GM21423 (cell line): ENCODE results near the gene AGBL4.
A peak's percentile ranks its signal among the peaks of the same experiment; 100 is the strongest.
"Not testable (repeated sequence)": the region's sequence is repeated elsewhere in the genome, so short reads cannot be mapped to it uniquely, and the experiment has no call there.

Source experiments
- ATAC-seq: cut with Tn5 transposase; IDR thresholded peaks from one replicate; pipeline ENCODE4 v1.9.1; 2021; ENCODE audit warnings: mild to moderate bottlenecking, moderate library complexity; ENCODE audit not compliant: unreplicated experiment

Gene AGBL4

GRCh38 chr1:48523558-48523957, 1500.2 kb downstream of the AGBL4 start:
- ATAC-seq, result no peak

DNA sequence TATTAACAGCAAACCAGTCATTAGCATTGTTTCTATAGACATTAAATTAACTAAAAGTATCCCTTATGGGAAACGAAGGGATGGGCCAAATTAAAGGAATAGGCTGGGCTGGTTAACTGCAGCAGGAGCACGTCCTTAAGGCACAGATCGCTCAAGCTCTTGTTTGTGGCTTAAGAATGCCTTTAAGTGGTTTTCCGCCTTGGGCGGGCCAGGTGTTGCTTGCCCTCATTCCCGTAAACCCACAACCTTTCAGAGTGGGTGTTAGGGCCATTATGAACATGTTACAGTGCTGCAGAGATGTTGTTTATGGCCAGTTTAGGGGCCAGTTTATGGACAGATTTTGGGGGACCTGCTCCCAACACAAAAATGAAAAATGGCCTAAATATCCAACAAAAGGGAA, 1503.9 kb downstream of the AGBL4 start:
- ATAC-seq, result not testable (repeated sequence)

DNA sequence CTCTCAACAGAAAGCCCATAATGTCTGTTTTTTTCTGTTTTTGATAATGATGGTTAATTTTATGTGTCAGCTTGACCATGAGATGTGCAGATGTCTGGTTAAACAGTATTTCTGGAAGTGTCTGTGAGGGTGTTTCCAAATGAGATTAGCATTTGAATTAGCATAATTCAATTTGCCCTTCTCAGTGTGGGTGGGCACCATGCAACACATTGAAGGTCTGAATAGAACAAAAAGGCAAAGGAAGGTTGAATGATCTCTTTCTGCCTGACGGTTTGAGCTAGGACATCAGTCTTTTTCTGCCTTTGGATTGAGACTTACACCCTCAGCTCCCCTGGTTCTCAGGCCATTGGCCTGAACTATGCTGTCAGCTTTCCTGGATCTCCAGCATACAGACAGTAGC, 1516.9 kb downstream of the AGBL4 start:
- ATAC-seq, result no peak

DNA sequence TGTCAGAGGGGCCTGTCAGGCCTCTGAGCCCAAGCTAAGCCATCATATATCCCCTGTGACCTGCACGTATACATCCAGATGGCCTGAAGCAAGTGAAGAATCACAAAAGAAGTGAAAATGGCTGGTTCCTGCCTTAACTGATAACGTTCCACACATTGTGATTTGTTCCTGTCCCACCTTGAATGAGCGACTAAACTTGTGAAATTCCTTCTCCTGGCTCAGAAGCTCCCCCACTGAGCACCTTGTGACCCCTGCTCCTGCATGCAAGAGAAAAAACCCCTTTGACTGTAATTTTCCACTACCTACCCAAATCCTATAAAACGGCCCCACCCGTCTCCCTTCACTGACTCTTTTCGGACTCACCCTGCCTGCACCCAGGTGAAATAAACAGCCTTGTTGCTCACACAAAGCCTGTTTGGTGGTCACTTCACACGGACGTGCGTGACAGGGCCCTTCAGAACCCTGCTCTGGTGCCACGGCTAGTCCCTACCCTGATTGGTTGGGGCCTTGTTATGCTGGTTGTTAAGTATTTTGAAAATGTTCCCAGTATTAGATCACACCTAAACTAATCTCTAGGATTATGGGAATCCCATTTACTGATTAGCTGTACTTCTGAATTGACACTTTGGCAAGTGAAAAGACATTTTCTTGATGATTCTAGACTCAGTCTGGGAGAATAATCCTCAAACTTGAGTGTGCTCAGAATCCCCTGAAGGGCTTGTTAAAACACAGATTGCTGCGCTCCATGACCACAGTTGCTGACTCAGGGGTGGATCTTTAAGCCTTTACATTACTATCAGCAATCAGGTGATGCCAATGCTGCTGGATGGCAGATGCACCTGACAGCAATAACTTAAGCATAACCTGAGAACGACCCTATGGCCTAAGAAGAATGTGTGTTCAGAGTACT, 1523.0 kb downstream of the AGBL4 start:
- ATAC-seq, result no peak

- ATAC-seq, result no peak
Measured at GRCh38 chr1:48499211-48499735, 1524.5 kb downstream of the AGBL4 start.

- ATAC-seq, result peak; percentile 76
Measured at GRCh38 chr1:48498096-48498791, 1525.5 kb downstream of the AGBL4 start.

GRCh38 chr1:48495911-48496310, 1527.8 kb downstream of the AGBL4 start:
- ATAC-seq, result no peak

- ATAC-seq, result no peak
Measured at GRCh38 chr1:48495166-48495565, 1528.6 kb downstream of the AGBL4 start.

- no peak for ATAC-seq
Measured at GRCh38 chr1:48493970-48494769, 1529.6 kb downstream of the AGBL4 start.

DNA sequence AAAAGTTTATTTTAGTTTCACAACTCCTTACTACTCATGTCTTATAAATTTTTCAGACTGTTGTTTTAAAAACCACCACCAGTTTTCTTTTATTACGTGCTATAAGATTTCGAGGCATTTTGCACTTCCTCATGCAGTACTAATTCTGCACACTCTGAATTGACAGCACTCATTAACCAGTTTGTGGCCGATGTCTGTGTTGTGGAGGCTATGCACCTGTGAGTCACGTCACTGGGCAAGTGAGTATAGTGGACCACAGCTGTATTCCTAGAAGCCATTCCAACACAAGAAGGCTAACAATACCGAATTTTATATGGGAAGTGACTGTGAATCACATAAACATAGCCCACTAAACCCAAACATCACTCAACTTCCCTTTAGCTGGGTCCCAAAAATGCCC, 1530.7 kb downstream of the AGBL4 start:
- no peak for ATAC-seq

DNA sequence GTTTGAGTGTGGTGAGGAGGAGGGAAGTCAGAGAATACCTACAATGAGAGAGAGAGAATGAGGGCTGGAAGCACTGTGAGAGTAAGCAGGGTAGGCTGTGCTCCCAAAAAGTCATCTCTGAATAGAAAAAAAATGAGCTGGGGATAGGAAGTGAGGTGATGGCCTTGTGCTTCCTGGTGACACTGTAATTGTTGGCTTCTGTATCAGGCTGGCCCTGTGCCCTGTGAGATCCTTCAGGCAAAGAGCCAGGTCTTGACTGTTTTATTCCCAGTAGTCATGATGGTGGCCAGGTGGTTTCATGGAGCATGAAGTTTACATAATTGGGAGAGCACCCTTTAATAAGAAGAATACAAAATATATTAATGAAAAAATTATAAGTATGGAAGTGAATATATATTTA, 1531.4 kb downstream of the AGBL4 start:
- ATAC-seq, result no peak

DNA sequence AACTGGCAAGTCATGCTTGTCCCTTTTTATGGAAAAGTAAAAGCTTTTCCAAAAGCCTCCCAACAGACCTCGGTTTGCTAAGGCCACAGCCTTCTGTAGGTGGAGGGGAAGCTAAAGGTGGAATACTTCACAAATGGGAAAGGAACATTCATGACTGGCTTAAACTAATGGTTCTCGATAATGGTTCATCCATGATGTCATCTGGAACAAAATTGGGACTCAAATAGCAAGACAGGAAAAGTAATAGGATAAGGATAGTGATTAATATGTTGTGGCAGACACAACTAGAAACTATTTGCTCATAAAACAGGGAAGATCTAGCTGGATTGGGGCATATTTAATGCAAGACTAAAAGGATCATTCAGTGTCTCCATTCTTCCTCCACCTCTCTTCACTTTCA, 1535.0 kb downstream of the AGBL4 start:
- no peak for ATAC-seq
